GM19043 (cell line): ENCODE measurements around the gene MEIS2.

ENCODE experiments used
- ATAC-seq: cut with Tn5 transposase; IDR thresholded peaks from one replicate; pipeline ENCODE4 v1.9.1; 2021; ENCODE audit warnings: low read depth; ENCODE audit not compliant: unreplicated experiment

Gene MEIS2

DNA sequence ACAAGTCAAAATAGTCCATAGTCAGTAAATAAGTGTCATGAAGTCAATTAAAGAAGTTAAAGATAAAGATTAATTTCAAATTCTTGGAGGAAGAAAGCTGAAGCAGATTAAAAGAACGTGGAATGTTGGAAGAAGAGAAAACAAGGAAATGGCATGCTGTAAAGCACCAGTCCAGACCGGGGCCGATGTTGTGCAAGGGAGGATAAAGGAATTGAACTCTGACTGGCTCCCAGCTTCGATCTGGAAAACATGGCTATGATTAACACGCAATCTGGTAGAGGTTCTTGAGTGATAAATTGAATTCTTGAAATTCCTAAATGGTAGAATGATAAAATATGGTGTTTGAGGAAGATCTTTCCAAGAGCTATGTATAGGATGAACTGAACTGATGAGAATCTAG, 194.4 kb downstream of the MEIS2 start:
- ATAC-seq: no peak

DNA sequence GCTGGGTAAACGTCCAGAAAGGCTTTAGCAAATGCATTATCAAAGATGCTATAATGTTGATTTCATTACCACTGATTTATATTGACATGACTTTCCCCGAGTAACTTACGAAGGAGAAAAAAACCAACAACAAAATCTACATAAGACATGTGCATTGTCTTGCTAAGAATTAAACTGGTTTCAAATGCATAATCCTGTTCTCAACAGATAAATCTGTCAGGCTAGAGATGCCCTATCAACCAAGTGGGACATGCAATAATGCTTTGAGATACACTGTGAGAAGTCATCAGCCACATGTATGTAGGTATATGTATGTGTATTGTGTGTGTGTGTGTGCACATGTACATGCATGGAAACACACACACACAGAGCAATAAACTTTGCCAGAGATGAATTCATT, 195.6 kb downstream of the MEIS2 start:
- ATAC-seq: no peak

DNA sequence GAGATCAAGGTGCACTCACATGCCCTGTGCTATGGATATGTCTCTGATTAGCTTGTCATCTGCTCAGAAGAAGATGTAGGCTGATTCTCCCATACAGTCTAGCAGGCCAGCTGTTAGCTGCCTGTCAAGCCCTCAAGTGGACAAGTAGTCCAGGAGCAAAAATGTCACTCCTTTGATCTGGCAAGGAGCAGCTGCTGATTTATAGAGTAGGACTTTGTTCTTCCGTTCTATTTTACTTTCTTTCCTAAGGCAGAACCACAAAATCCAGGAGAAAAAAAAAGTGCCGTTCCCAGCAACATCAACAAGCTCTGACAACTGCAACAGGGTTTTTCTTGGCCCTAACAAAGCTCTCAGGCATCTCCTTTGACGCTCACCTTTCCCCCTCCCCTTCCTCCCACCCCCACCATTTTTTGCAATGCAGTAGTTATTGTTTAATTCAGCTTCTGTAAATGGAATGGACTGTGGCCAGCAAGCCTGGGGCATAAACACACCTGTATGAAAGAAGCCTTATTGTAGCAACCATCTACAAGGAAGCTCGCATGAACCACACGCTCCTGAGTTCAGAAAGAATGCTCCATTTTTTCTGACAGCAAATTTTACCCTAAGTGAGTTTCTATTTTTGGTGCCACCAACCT, 196.3 kb downstream of the MEIS2 start:
- no peak for ATAC-seq

DNA sequence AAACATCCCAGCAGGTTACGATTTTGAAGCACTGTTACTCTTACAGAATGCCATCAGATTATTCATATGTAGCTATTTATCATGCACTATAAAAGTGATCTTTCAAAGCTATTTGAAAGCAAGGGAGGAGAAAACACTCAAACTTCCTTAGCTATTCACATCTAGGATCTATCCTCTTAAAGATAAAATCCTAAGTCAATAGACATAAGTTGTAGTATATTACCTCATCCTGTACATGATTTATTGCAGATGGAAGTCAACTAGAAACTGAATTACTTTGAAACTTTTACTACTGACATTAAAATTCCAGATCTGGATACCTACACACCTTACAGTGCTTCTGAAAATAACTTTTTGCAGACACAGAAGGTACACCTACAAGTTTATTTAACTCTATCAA, 197.2 kb downstream of the MEIS2 start:
- no peak for ATAC-seq

DNA sequence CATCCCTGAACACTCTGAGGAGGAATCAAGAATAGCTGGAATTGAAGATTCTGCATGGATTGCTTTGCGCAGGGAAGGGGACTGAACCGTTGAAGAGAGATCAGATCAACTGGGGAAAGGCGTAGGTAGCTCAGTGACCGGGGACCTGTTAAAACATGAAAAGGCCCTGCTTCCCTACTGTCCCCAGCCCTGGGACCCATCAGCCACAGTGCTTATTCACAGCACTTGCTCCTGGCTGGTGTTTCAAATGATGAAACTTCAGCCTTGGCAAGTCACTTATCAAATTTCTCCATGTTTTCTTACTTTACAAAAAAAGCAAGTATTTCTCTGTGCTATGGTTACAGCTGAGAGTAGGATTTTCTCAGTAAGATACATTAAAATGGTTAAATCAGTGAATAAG, 199.3 kb downstream of the MEIS2 start:
- no peak for ATAC-seq

DNA sequence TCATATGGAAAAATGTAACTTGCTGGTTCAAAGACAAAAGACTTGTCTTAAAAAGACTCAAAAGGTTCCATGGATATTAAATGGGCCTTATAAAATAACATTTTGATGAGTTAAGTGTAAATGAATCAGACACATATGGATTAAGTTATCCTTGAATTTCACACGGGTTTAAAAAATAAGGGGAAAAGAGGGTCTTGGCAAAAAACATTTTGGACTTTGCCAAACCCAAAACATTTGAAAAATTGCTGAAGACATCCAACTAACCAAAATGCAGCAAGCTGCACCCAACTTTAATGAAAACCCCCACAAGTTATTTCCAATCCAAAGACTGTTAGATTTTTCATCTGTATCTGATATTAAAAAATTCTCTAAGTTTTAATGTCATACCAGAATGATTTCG, 200.7 kb downstream of the MEIS2 start:
- no peak for ATAC-seq

DNA sequence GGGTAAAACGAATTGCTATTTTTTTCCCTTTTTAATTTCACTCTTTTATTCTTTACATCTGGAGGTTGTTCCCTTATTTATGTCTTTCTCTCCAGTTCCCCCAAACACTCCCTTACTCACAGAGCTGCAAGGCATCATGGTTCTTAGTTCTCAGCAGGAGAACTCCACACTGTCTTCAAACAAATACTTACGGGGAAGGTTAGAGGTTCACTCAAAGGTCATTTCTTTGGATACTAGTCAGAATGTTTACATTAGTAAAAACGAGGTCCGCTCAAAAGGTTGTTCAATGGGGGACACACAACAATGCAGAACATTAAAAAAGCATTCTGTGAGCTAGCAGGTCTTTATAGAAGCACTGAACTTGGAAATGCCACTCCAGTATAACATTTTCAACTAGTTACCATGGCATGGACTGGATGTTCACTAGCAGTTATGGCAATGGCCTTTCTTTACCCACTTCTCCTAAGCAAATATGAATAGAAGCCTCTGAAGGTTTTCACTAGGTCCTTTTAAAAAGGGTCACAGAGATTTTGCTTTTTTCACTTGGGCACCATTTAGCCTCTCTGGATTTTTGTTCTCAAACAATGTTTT, 201.7 kb downstream of the MEIS2 start:
- ATAC-seq: no peak

DNA sequence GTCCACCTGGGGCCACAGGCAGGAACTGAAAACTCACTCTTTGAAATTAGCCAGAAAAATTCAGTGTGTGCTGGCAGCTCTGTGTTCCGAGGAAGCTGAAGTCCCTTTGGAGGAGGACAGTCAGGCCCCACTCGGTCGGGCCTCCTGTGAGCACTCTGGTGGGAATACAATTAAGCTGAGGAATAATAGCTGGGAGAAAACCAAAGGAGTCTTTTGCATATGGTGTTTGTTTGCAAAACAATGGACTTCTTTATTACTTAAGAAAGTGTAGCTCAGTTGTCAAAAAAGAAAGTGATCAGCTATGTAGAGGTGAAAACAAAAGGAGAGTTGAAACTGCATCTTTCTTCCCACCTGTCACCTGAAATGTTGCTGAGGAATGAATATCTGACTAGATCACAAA, 202.5 kb downstream of the MEIS2 start:
- ATAC-seq: no peak

DNA sequence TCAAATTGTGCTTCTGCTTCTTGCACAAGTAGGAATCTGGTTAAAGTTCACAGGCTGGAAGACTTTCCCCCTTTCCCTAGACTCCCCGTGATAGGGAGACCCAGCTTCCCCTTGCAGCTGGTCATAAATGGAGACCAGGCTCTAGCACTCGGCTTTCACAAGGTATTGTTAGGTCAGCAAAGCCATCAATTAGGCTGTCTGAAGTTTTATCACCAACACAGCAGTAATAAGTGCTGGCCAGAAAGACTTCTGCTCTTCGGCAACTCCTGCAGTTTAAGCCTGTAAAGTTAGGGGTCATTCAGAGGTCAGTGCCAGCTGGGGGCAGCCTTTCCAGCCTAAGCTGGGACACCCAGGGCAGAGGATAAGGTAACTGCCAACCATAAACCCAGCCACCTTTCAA, 203.4 kb downstream of the MEIS2 start:
- ATAC-seq: no peak

DNA sequence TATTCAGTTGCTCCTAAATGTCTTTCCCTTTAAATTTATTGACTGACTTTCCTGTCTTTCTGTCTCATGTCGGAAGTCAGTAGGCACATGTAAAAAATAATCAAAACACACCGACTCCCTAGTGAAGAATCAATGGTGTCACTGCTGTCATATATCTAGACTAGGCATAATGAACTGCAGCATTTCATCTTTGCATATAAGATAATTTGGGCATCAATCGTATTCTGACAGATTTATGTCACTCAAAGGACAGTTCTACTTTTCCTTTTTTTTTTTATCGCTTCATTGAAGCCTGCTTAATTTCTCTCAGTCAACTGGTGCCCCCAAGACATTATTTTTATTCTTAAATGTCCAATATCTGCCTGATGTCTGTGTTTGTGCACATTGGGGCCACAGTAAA, 206.3 kb downstream of the MEIS2 start:
- ATAC-seq: no peak

DNA sequence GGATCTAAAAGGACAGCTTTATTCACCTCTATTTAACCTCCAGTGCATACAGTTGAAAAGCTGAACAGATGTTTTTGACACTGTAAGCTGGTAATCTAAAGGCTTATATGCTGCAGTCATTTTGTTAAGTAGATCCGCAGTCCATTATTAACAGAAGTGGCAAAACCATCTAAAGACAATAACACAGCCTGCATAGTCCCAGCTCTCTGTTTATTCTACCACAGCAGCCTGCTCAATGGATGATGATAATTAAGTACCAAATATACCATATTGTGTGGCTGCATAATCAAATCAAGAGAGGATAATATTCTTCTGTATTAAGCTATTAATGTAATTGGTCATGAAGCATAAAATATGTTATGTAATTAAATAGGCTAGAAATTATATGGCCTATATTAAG, 207.1 kb downstream of the MEIS2 start:
- ATAC-seq: no peak

DNA sequence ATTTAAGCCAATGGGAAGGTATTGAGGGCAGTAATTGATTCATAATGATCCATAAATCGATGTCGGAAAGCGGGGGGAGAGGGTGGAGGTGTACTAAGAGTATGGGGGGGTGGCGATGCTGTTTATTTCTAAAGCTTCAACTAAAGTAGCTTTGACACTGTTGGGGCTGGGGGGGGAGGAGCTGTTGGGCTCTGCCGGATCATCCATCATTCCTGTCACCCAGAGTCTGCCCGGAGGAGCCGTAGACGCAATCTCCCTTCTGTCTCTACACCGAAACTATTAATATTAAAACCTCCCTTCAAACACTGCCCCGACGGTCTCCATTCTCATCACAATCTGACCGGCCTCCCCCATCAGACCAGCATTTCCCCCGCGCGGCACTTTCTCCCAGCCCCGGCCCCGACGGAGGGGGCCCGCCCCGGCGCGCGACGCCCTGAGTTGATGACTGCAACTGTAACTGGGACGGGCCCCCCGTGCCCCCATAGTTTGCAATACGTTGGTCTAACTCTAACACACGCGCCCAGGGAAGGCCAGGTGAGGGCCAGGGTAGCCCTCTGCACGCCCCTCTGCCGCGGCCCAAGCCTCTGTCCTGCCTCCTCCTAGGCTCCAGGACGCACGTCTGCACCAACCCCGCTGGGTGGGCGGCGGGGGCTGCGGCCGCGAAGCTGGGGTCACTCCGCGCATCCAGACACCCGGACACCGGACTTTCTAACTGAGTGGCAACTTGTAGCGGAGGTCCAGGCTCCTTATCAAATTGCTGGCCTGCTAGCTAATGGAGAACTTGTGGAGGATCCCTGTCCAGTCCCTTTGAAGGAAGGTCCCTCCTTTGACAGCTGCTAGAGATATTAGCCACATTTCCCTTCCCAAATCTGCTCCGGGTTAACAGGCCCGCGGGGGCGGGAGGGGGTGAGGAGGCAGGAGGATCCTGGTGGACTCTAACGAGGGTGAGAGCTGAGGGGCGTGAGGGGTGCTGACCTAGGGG, 212.0 kb downstream of the MEIS2 start:
- ATAC-seq: no peak

DNA sequence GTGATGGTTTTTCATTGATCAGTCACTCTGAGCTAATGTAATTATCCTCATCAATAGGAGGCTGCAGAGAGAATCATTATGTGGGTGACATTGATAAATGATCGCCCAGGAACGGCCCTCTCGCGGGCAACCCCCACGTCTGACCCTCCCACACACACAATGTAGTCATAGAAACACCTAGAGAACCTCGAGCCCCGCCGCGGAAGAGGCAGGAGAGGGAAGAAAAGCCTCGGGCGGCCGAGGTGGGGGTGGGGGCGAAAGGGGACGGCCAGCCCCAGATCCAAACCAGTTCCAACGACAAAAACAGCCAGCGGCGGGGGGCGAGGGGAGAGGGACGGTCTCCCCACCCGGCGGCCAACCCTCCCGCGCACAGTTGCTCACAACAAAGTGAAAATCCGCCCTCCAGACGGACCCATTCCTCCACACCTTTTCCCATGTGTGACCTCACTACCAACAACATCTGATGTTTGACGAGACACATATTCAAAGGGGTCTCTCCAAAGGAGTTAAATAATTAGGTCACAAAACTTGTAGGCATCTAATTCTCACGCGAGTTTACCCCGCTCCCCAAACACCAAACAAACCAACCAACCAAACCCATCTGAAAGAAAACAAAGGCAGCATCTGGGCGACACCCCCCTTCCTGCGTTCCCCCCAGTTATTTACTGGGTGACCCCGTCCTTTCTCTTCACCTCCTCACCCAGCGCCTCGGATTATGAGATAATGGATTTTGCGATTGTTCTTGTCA, 213.0 kb downstream of the MEIS2 start:
- no peak for ATAC-seq

DNA sequence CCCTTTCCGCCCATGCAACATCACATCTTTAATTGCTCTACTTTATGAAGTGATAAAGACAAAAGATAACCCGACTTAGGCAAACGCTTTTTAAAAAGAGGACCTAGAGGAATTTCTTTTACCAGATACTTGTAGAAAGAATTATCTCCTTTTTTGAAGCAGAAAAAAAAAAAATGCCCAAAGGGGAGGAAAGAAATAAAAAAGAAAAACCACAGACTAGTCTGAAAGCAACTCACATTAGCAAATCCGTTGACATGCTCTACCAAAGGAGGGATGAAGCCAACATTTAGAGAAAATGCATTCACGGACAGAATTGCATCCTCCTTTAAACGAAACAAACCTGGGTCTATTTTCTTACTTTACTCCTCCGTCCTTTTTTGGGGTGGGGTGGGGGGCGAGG, 213.6 kb downstream of the MEIS2 start:
- no peak for ATAC-seq

DNA sequence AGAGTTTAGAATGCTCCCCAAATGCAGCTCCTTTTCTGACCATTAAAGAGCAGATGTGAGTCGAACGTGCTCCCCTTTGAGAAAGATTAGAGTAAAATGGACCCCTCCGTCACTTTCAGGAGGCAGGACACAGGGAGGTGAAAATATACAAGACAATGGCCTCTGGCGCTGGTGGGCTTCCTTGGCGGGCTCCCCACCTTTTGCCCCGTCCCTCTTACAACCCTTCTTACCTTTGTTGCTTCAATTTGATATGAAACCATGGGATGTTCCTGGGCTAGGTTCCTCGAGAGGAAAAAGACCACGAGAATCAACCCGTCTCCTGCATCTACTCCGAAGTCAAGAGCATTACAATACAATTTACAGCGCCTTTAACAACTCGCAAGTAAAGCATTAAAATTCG, 214.2 kb downstream of the MEIS2 start:
- no peak for ATAC-seq

DNA sequence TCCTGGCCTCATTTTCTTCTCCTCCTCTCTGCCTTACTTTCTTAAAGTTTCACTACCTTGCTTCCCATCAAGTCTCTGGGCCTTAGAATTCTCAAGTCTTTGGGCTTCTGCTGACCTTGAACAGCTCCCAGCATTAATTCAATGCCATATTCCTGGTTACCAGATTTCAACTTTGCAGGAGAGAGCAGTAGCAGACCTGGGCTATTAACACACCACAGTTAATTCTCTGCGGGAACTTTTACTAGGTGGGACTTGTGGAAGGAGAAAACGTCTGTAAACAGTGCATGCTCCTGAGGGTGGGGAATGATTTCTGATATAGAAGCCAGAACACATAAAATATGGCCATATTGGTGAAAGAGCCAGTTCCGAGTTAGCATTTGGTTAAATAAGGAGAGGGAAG, 214.6 kb downstream of the MEIS2 start:
- ATAC-seq: no peak

DNA sequence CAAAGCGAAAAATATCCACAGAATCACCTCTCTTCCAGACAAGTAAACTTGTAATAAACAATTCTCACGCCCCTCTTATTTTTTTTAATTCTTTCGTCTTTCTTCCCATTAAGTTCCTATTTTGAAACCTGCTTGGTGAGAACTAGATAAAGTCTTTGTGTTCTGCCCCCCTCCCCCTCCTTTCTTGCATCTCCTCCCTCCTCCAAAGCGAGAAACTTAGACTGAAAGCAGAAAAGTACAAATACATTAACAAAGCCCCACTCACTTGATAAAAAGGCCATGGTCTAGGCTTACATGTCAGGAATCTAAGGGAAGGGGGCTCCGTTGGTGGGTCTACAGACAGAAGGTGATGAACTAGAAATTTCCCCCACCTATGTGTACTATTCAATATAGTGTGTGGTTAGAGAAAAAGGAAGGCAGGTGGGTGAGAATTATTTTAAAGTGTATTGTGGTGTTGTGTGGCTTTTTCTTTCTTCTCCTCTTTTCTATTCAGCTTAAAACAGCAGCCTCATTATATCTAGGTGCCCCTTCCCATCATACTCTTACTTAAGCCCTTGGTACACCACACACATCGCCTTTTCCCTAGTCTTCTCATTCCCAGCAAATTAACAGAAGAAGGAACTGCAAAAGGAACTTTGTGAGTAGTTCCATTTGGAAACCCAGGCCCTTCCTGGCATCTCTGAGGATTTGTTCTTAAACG, 215.3 kb downstream of the MEIS2 start:
- no peak for ATAC-seq

DNA sequence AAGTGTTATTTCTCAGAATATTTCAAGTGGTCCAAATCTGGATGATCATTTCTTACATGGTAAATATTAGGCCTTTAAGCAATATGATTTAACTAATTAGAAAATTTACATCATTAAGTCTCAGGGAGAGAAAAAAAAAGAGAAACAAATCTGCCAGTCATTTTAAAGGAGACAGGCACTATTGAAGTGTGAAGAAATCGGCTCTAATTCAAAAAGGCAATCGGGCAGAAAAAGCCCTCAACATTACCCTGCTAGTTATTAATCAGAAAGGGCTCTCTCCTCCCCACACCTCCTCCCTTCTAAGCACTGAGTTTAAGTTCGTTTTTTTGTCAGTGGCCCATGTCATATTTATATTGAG, 215.9 kb downstream of the MEIS2 start:
- no peak for ATAC-seq

DNA sequence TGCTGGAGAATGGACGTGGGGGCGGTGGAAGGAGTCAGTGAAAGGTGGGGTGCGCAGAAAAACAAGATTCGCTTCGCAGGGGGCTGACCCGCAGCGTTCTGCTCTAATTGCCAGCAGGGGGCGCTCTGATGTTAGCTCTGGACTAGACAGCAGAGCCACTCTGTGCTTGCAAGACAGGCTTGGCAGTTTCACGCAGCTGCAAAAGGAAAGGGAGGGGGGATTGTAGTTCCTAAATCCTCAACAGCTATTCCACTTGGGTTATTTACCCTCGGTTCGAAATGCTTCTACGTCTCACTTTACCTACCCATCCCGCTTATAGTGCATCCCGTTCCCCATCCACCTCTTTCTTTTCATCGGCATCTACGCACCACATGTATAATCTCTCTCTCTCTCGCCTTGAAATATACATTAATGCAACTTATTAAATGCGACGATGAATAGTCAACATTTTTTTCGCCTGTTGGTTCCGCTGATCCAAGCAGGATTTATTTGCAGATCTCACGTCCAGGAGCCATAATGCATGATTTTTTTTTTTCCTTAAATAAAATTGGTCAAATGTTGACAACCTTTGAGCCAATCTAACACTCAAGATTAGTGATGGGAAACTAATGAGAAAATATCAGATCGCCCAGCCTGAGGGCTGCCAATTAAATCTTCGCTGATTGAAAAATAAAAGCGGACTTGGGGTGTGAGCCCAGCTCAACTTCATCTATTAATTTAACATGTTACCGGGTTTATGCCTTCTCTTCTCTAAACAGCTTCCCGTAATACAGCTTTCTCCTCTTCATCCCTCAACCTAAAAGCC, 216.4 kb downstream of the MEIS2 start:
- ATAC-seq: peak; percentile 78
